Progenitor cell of endocrine pancreas (in vitro differentiated cells): Measurements from ENCODE around the gene PRKCQ. TPM values are rescaled to one million over a fixed set of nuclear protein-coding genes. Genes with fewer than 3 reads are reported as not detected.

Experiments used
- DNase-seq: peaks from one replicate; pipeline ENCODE4 v3.0.0; 2021; ENCODE audit warnings: low spot score; ENCODE audit not compliant: unreplicated experiment
- H3K27ac Mint-ChIP-seq: 2 replicates; pipeline ENCODE4 v1.8.0; 2021; ENCODE audit warnings: mild to moderate bottlenecking, moderate library complexity, mixed read lengths
- H3K27me3 Mint-ChIP-seq: 2 replicates; pipeline ENCODE4 v1.8.0; 2021; ENCODE audit warnings: mixed read lengths
- H3K36me3 Mint-ChIP-seq: 2 replicates; pipeline ENCODE4 v1.8.0; 2022; ENCODE audit warnings: mixed read lengths; ENCODE audit not compliant: insufficient read depth
- H3K4me1 Mint-ChIP-seq: 2 replicates; pipeline ENCODE4 v1.8.0; 2021; ENCODE audit warnings: low read depth, mixed read lengths
- H3K4me3 Mint-ChIP-seq: 2 replicates; pipeline ENCODE4 v1.8.0; 2021; ENCODE audit warnings: low read depth, mild to moderate bottlenecking, moderate library complexity, mixed read lengths
- H3K9me3 Mint-ChIP-seq: 2 replicates; pipeline ENCODE4 v1.8.0; 2021; ENCODE audit warnings: low read depth, mixed read lengths
- total RNA-seq: library from RNA; stranded (reverse); gene quantifications from 2 replicates; pipeline ENCODE4 v1.2.1, GENCODE V29; 2021
- TF ChIP-seq, protein P1 (sequence below): fragments of 200-600 bp; sonication (generic); IDR thresholded peaks from one replicate; pipeline ENCODE4 v1.5.0; 2021; ENCODE audit warnings: antibody characterized with exemption, mild to moderate bottlenecking; ENCODE audit not compliant: unreplicated experiment

PRKCQ gene
- total RNA-seq, 1 donor from 2014 or later = 5.6 TPM

DNA sequence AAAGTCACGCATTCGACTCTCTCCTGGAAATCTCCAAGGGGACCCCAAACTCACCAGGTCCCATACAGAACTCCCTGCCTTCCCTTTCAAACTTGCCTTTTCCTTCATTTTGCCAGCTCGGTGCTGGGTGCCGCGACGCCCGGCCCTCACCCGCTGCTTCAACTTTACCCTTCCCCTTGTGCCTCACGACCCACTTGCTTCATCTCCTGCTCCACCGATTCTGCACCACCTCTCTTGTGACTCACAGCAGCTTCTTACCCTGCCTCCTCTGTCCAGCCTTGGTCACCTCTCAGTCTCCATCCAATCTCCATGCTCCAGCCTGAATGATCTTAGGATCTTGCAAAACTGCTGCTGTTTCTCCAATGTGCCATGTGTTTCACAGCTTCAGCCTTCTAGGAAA is 59.9 kb downstream of the PRKCQ start:
- no peaks in the 10 kb centered on the region for H3K9me3 Mint-ChIP-seq

DNA sequence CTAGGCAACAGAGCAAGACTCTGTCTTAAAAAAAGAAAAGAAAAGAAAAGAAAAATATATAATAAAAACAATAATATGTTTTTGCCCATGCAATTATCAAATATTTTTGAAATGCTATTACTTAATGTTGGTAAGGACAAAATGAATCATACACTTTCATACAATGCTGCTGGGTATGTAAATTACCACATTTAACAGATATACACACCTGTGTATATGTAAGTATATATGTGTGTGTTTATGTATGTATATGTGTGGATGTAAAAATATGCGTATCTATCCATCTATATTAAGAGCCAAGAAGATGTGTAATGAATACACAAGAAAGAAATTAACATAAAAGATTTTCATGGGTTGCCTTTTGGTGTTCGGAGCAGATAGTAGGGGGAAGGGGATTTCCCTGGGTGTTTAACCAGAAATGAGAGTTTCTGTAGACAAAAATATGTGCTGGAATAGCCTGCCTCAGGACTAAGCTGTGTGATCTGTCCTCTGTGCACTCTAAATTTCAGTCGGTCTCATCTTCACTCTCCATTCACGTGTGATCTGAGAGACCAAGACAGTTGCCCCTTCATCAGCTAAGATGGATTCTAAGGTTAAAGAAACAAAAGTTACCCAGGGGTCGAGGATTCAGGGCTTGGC is 61.2 kb downstream of the PRKCQ start:
- H3K4me1 Mint-ChIP-seq = peaks cover 21% of the 10 kb centered on the region
- H3K4me3 Mint-ChIP-seq = no peak overlapping the region
- TF ChIP-seq, protein P1, sequence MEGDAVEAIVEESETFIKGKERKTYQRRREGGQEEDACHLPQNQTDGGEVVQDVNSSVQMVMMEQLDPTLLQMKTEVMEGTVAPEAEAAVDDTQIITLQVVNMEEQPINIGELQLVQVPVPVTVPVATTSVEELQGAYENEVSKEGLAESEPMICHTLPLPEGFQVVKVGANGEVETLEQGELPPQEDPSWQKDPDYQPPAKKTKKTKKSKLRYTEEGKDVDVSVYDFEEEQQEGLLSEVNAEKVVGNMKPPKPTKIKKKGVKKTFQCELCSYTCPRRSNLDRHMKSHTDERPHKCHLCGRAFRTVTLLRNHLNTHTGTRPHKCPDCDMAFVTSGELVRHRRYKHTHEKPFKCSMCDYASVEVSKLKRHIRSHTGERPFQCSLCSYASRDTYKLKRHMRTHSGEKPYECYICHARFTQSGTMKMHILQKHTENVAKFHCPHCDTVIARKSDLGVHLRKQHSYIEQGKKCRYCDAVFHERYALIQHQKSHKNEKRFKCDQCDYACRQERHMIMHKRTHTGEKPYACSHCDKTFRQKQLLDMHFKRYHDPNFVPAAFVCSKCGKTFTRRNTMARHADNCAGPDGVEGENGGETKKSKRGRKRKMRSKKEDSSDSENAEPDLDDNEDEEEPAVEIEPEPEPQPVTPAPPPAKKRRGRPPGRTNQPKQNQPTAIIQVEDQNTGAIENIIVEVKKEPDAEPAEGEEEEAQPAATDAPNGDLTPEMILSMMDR = no peak
- H3K27ac Mint-ChIP-seq = no peak overlapping the region
- no peaks in the 10 kb centered on the region for H3K9me3 Mint-ChIP-seq
- H3K27me3 Mint-ChIP-seq = peaks cover 9% of the 10 kb centered on the region
- no peak for DNase-seq
- H3K36me3 Mint-ChIP-seq = no peaks in the 10 kb centered on the region

More for the DNA sequence above, 59.9 kb downstream of the PRKCQ start:
- no peak overlapping the region for H3K27ac Mint-ChIP-seq
- H3K36me3 Mint-ChIP-seq = no peaks in the 10 kb centered on the region
- TF ChIP-seq, protein P1 = no peak
- H3K4me3 Mint-ChIP-seq = no peak overlapping the region
- peaks cover 21% of the 10 kb centered on the region for H3K4me1 Mint-ChIP-seq
- peaks cover 9% of the 10 kb centered on the region for H3K27me3 Mint-ChIP-seq
- DNase-seq = no peak

DNA sequence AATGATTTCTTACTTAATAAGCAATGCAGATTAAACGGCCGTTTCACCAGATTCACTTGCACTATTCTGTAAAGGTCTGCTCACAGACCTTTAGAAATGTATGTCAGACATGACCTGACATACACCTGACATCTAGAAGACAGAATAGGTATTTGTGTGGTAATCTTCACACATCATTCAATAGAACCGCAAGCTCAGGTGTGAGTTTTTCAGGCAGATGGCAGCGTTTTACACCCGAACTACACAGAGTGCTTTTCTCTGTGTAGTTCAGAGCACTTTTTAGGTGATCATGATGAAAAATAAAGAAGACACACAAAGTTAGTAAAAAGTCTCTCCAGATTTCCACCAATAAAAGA is 63.2 kb downstream of the PRKCQ start:
- Mint-ChIP-seq H3K27me3 (peaks cover 9% of the 10 kb centered on the region), H3K36me3 (peaks cover under 1% of the 10 kb centered on the region), H3K9me3 (no peaks in the 10 kb centered on the region), H3K27ac (peak overlapping the region; percentile 74), H3K4me3 (no peak overlapping the region), H3K4me1 (peaks cover 21% of the 10 kb centered on the region)
- no peak for DNase-seq
- TF ChIP-seq, protein P1 = no peak

DNA sequence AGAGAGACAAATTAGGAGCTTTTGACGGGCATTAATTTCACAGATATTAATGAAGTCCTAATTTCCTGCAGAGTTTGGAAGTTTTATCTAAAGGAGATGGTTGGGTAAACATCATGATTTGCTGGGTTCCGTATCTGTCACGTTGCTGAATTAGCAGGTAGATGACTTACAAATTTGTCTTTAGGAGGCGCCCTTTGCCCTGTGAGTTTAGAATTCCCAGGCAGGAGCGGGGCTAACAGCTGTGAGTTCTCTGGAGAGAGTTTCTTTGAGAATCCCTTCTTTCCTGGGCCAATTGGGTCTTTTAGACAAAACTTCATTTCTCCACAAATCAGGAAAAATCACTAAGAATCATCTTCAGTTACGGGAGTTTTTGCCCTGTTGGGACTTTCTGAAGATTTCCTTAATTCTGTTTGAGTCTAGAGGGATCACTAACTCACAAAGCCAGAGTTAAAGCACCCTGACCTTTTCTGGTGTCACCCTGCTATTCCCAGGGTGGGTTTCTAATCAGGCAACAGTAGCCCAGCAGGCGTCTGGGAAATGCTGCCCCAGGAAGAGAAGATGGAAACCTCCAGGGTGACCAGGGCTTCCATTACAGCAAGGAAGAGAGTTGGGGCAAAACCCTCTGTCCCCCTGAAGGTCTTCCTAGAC is 63.7 kb downstream of the PRKCQ start:
- Mint-ChIP-seq H3K4me3 (no peak overlapping the region), H3K36me3 (peaks cover 5% of the 10 kb centered on the region)

DNA sequence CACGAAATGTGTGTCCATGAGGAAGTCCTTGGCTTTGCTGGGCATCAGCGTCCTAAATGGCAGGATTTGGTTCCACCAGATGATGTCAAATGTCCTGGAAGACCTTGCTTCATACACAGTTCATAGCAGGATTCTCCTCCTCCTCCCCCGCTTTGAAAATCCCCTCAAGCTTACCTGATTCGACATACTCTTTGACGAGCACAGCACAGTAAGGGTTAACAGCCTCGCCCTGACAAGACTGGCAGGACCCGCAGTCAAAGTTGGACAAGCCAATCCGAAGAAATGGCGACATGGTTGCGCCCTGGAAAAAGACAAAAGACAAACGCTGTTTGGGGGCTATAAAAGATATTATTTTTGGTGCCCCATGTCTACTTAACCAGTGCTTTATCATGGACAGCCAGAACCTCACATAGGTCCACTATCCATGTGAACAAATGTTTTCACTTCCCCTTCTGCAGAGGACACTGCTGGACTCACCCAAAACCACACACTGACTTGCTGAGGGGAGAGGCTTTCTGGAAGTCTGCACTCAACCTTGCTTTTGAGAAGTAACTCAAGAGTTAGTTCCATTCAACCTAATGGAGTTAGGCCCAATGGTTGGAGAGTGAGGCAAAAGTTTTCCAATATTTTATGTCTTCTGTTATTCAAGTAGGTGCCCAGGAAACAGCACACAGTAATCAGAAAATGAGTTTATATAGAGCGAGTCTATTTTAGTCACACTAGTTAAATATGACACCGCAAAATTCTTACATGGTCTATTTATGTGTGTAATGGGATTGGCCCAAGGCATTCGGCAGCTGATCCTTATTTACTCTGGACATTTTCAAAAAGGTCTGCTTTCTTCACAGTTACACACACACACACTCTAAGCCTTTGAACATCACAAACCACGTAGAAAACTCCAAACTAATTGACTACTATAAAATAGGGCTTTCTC is 65.0 kb downstream of the PRKCQ start:
- Mint-ChIP-seq H3K36me3 (peaks cover 13% of the 10 kb centered on the region), H3K27ac (no peak overlapping the region)
- TF ChIP-seq, protein P1 = no peak

More for the DNA sequence above, 63.7 kb downstream of the PRKCQ start:
- Mint-ChIP-seq H3K4me1 (peaks cover 21% of the 10 kb centered on the region), H3K27ac (peak overlapping the region; percentile 74), H3K9me3 (peaks cover 2% of the 10 kb centered on the region), H3K27me3 (peaks cover 9% of the 10 kb centered on the region)
- DNase-seq = no peak
- TF ChIP-seq, protein P1 = peak; percentile 8

More for the DNA sequence above, 65.0 kb downstream of the PRKCQ start:
- no peak for DNase-seq
- H3K27me3 Mint-ChIP-seq = peaks cover under 1% of the 10 kb centered on the region
- H3K9me3 Mint-ChIP-seq = peaks cover 9% of the 10 kb centered on the region
- peaks cover 18% of the 10 kb centered on the region for H3K4me1 Mint-ChIP-seq
- H3K4me3 Mint-ChIP-seq = no peak overlapping the region
